ENCODE results near the gene CLINT1.

Gene CLINT1

GRCh38 chr5:157819502-157820115 lies 39.3 kb downstream of the CLINT1 start:
- DNase-seq = no peak

- DNase-seq = no peak
These were observed 40.6 kb downstream of the CLINT1 start for GRCh38 chr5:157818368-157818767.

- DNase-seq = no peak
These were observed 41.0 kb downstream of the CLINT1 start for GRCh38 chr5:157817928-157818327.

- no peak for DNase-seq
These were observed 41.6 kb downstream of the CLINT1 start for GRCh38 chr5:157817387-157817702.

- DNase-seq = peak; percentile 8
These were observed 42.1 kb downstream of the CLINT1 start for GRCh38 chr5:157816682-157817386.

- DNase-seq = no peak
These were observed 46.9 kb downstream of the CLINT1 start for GRCh38 chr5:157812086-157812485.

- no peak for DNase-seq
These were observed 50.9 kb downstream of the CLINT1 start for GRCh38 chr5:157808043-157808442.

GRCh38 chr5:157802736-157803135 lies 56.2 kb downstream of the CLINT1 start:
- no peak for DNase-seq

GRCh38 chr5:157800137-157800536 lies 58.8 kb downstream of the CLINT1 start:
- DNase-seq = no peak

- no peak for DNase-seq
These were observed 59.4 kb downstream of the CLINT1 start for GRCh38 chr5:157799578-157799977.

GRCh38 chr5:157793301-157793700 lies 65.6 kb downstream of the CLINT1 start:
- DNase-seq = peak; percentile 57

GRCh38 chr5:157785801-157786200 lies 73.1 kb downstream of the CLINT1 start:
- DNase-seq = no peak

GRCh38 chr5:157779221-157779620 lies 79.7 kb downstream of the CLINT1 start:
- DNase-seq = no peak

- no peak for DNase-seq
These were observed 80.7 kb downstream of the CLINT1 start for GRCh38 chr5:157778121-157778805.

- peak; percentile 55 for DNase-seq
These were observed 86.8 kb downstream of the CLINT1 start for GRCh38 chr5:157772127-157772526.

- DNase-seq = no peak
These were observed 88.3 kb downstream of the CLINT1 start for GRCh38 chr5:157770665-157771064.

- no peak for DNase-seq
These were observed 91.3 kb downstream of the CLINT1 start for GRCh38 chr5:157767689-157768088.

- DNase-seq = no peak
These were observed 92.0 kb downstream of the CLINT1 start for GRCh38 chr5:157766902-157767301.

GRCh38 chr5:157766442-157766841 lies 92.5 kb downstream of the CLINT1 start:
- no peak for DNase-seq

- DNase-seq = no peak
These were observed 94.4 kb downstream of the CLINT1 start for GRCh38 chr5:157764531-157764930.

- DNase-seq = peak; percentile 69
These were observed 97.0 kb downstream of the CLINT1 start for GRCh38 chr5:157761690-157762621.

GRCh38 chr5:157758706-157759105 lies 100.2 kb downstream of the CLINT1 start:
- peak; percentile 18 for DNase-seq

GRCh38 chr5:157756122-157756521 lies 102.8 kb downstream of the CLINT1 start:
- DNase-seq = no peak

All from activated CD4-positive, alpha-beta T cell treated with anti-CD3 and anti-CD28 coated beads, Interleukin-10, Interleukin-2, amounts not matched to agents 100 ng/mL and 50 ng/mL, durations not matched to agents 16 hours and 8 hours (primary cell).